ENCODE results near the gene CCNY. TPM values are rescaled to one million over a fixed set of nuclear protein-coding genes. Genes with fewer than 3 reads are reported as not detected.

The CCNY gene
- total and polyA plus RNA-seq, 2 of the 13 experiments (the other 11 are each of a cell fraction or from before 2014, with no cell fraction given): 48.2 to 54.7 TPM

GRCh38 chr10:35458500-35459448 lies 122.5 kb downstream of the CCNY start:
- POLR2A ChIA-PET: no interaction called here

More at GRCh38 chr10:35458500-35459448, 122.5 kb downstream of the CCNY start:
- Histone ChIP-seq H3K4me3 (replicated peaks in 1 of 3; ENCODE audit: insufficient read depth in 1 of 3, low read depth in 2 of 3, low read length in 3 of 3) (no peak overlapping the region), H2AFZ (ENCODE audit: low read length) (no peak overlapping the region), H3K36me3 (replicated peaks in 1 of 2; ENCODE audit: control insufficient read depth in 1 of 2, insufficient read depth in 2 of 2, low read length in 2 of 2) (peaks cover 0 to 3% of the 10 kb centered on the region in 2 experiments; a peak in 2 of 5 replicates), H3K27me3 (ENCODE audit: control insufficient read depth in 1 of 2, insufficient read depth in 2 of 2, low read length in 2 of 2) (no peaks in the 10 kb centered on the region), H3K79me2 (ENCODE audit: insufficient read depth, low read length) (peaks cover 77% of the 10 kb centered on the region), H3K4me1 (ENCODE audit: insufficient read depth, low read length) (peaks cover 48% of the 10 kb centered on the region), H3K9me3 (ENCODE audit: low read length) (no peaks in the 10 kb centered on the region), H4K20me1 (ENCODE audit: insufficient read depth, low read length) (peaks cover 23% of the 10 kb centered on the region), H3K9ac (ENCODE audit: insufficient read depth, low read depth, low read length) (no peak overlapping the region), H3K4me2 (ENCODE audit: low read depth, low read length) (no peak overlapping the region), H3K27ac (ENCODE audit: extremely low read length, insufficient read depth, low read length) (no peak overlapping the region)
- in situ Hi-C loops (cut with HindIII; ENCODE audit: extremely low pct_ligation_motif_present, low pct_unique_long_range_greater_than_20kb) (no loop called here), intact Hi-C loops (cut with micrococcal nuclease; ENCODE audit: unreplicated experiment) (loop anchor here (5.0 kb wide), 1 partner anchor 39 kb away; no protein-coding TSS in a partner anchor)
- FAIRE-seq: no peak
- no TSS peak for BruUV-seq (replicated peaks)
- TF ChIP-seq ZNF574 (CRISPR knock-in tag; IDR thresholded peaks at IDR 0.05) (no peak), SAP130 (CRISPR knock-in tag; IDR thresholded peaks at IDR 0.05; ENCODE audit: low read depth) (no peak), PAF1 (CRISPR knock-in tag; IDR thresholded peaks at IDR 0.05) (no peak), NRL (CRISPR knock-in tag; IDR thresholded peaks at IDR 0.05; ENCODE audit: borderline replicate concordance) (no peak), KLF16 (CRISPR knock-in tag; IDR thresholded peaks at IDR 0.05) (no peak), SP5 (CRISPR knock-in tag; IDR thresholded peaks at IDR 0.05; ENCODE audit: borderline replicate concordance, low read depth) (no peak), ZSCAN25 (CRISPR knock-in tag; IDR thresholded peaks at IDR 0.05) (no peak), SNAPC2 (CRISPR knock-in tag; IDR thresholded peaks at IDR 0.05) (no peak), NFKB2 (CRISPR knock-in tag; IDR thresholded peaks at IDR 0.05; ENCODE audit: borderline replicate concordance) (no peak), ZNF850 (CRISPR knock-in tag; conservative IDR thresholded peaks at IDR 0.05) (no peak), ATRX (CRISPR knock-in tag; IDR thresholded peaks at IDR 0.05; ENCODE audit: borderline replicate concordance) (no peak)
- 90% methylated on average over 12 of the region's 12 CpGs for WGBS (ENCODE audit: low lambda C conversion rate)
- CTCF ChIA-PET (ENCODE audit: low intra/inter-chr PET ratio, low total read pairs): no interaction called here
- ATAC-seq: no peak
- no peak for DNase-seq (ENCODE audit: low spot score)

Data from HepG2 (cell line).